H1 (cell line): Measurements from ENCODE around the gene OLFML2B. TPM values are rescaled to one million over a fixed set of nuclear protein-coding genes. Genes with fewer than 3 reads are reported as not detected.
A peak's percentile ranks its signal among the peaks of the same experiment; 100 is the strongest.

ENCODE experiments used
- TEAD4 ChIP-seq: IDR thresholded peaks from 2 replicates; pipeline ENCODE4 v1.6.1; 2012; ENCODE audit warnings: low read depth, low read length, inconsistent platforms, mixed read lengths
- ZNF274 ChIP-seq: IDR thresholded peaks from 2 replicates; pipeline ENCODE4 v1.7.0; 2012; ENCODE audit warnings: low read length, borderline replicate concordance; ENCODE audit errors: extremely low read depth
- polyA plus RNA-seq, 7 experiments: library from polyadenylated mRNA; depleted of rRNA in 3 of 7; stranded (reverse) in 5 of 7; unstranded in 2 of 7; fragments of >200 nt in 5 of 7; fragments of 200-250 nt in 2 of 7; gene quantifications; 1 replicate in 5 of 7; 2 replicates in 1 of 7; 4 replicates in 1 of 7; pipeline versions ENCODE4 v1.2.1 to v1.2.3, GENCODE V29; 2011 to 2013; ENCODE audit warnings: missing spikeins in 2 of 7, mixed read lengths in 2 of 7
- total RNA-seq: library from RNA; stranded (reverse); fragmentation: NEBNext Ultra II Directional; extraction: Animal tissue kit (Norgen Biotek cat#: 25700); gene quantifications from 2 replicates; pipeline ENCODE4 v1.2.1, GENCODE V29; 2021
- TF ChIP-seq, protein P1 (sequence below): fragments of 300-600 bp; sonication (generic); IDR thresholded peaks from 2 replicates; pipeline ENCODE4 v1.7.1; 2012; ENCODE audit warnings: low read length, moderate library complexity, mild to moderate bottlenecking, inconsistent platforms; ENCODE audit not compliant: insufficient replicate concordance

The OLFML2B gene
- total and polyA plus RNA-seq, 2 of the 8 experiments (the other 6 are each of a cell fraction or from before 2014, with no cell fraction given): 6.5 to 10.4 TPM

DNA sequence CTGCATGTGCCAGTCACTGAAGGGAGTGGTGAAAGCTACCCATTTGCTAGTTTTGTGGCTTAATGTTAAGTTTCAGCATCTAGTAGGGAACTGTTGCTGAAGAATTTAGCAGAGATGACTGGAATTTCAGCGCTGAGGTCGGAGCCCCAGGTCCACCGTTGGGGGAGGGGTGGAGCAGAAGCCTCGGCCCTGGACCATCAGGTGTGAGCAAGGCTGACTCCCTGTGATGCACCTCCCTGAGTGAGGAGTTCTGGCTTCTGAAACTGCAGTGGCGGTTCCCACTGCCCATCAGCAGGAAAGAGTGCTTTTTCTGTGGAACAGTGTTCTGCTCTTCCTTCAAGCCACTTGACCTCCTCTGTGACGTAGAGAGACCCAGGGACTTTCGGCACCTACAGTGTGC, 47.2 kb upstream of the OLFML2B start (continued):
- TF ChIP-seq, protein P1, sequence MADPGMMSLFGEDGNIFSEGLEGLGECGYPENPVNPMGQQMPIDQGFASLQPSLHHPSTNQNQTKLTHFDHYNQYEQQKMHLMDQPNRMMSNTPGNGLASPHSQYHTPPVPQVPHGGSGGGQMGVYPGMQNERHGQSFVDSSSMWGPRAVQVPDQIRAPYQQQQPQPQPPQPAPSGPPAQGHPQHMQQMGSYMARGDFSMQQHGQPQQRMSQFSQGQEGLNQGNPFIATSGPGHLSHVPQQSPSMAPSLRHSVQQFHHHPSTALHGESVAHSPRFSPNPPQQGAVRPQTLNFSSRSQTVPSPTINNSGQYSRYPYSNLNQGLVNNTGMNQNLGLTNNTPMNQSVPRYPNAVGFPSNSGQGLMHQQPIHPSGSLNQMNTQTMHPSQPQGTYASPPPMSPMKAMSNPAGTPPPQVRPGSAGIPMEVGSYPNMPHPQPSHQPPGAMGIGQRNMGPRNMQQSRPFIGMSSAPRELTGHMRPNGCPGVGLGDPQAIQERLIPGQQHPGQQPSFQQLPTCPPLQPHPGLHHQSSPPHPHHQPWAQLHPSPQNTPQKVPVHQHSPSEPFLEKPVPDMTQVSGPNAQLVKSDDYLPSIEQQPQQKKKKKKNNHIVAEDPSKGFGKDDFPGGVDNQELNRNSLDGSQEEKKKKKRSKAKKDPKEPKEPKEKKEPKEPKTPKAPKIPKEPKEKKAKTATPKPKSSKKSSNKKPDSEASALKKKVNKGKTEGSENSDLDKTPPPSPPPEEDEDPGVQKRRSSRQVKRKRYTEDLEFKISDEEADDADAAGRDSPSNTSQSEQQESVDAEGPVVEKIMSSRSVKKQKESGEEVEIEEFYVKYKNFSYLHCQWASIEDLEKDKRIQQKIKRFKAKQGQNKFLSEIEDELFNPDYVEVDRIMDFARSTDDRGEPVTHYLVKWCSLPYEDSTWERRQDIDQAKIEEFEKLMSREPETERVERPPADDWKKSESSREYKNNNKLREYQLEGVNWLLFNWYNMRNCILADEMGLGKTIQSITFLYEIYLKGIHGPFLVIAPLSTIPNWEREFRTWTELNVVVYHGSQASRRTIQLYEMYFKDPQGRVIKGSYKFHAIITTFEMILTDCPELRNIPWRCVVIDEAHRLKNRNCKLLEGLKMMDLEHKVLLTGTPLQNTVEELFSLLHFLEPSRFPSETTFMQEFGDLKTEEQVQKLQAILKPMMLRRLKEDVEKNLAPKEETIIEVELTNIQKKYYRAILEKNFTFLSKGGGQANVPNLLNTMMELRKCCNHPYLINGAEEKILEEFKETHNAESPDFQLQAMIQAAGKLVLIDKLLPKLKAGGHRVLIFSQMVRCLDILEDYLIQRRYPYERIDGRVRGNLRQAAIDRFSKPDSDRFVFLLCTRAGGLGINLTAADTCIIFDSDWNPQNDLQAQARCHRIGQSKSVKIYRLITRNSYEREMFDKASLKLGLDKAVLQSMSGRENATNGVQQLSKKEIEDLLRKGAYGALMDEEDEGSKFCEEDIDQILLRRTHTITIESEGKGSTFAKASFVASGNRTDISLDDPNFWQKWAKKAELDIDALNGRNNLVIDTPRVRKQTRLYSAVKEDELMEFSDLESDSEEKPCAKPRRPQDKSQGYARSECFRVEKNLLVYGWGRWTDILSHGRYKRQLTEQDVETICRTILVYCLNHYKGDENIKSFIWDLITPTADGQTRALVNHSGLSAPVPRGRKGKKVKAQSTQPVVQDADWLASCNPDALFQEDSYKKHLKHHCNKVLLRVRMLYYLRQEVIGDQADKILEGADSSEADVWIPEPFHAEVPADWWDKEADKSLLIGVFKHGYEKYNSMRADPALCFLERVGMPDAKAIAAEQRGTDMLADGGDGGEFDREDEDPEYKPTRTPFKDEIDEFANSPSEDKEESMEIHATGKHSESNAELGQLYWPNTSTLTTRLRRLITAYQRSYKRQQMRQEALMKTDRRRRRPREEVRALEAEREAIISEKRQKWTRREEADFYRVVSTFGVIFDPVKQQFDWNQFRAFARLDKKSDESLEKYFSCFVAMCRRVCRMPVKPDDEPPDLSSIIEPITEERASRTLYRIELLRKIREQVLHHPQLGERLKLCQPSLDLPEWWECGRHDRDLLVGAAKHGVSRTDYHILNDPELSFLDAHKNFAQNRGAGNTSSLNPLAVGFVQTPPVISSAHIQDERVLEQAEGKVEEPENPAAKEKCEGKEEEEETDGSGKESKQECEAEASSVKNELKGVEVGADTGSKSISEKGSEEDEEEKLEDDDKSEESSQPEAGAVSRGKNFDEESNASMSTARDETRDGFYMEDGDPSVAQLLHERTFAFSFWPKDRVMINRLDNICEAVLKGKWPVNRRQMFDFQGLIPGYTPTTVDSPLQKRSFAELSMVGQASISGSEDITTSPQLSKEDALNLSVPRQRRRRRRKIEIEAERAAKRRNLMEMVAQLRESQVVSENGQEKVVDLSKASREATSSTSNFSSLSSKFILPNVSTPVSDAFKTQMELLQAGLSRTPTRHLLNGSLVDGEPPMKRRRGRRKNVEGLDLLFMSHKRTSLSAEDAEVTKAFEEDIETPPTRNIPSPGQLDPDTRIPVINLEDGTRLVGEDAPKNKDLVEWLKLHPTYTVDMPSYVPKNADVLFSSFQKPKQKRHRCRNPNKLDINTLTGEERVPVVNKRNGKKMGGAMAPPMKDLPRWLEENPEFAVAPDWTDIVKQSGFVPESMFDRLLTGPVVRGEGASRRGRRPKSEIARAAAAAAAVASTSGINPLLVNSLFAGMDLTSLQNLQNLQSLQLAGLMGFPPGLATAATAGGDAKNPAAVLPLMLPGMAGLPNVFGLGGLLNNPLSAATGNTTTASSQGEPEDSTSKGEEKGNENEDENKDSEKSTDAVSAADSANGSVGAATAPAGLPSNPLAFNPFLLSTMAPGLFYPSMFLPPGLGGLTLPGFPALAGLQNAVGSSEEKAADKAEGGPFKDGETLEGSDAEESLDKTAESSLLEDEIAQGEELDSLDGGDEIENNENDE: peak; percentile 85
- no peak for TF ChIP-seq ZNF274
- peak; percentile 59; the same call in 1 of the 2 replicates for TF ChIP-seq TEAD4
